ENCODE results near the gene SLC37A3. TPM values are rescaled to one million over a fixed set of nuclear protein-coding genes. Genes with fewer than 3 reads are reported as not detected.
A peak's percentile ranks its signal among the peaks of the same experiment; 100 is the strongest.

SLC37A3 gene
- total RNA-seq, 1 donor from 2014 or later: 83.4 TPM

- peaks cover 6% of the 10 kb centered on the region for H3K36me3 Mint-ChIP-seq
- H3K9ac ChIP-seq: no peak overlapping the region
- peaks cover 7% of the 10 kb centered on the region for H3K27me3 Mint-ChIP-seq (ENCODE audit: insufficient read depth, low read depth)
- H3K4me1 ChIP-seq: no peaks in the 10 kb centered on the region
- no peak overlapping the region for H2AFZ ChIP-seq (replicated peaks)
- no peak overlapping the region for H3K27ac Mint-ChIP-seq
- H4K20me1 ChIP-seq (ENCODE audit: low read depth): no peaks in the 10 kb centered on the region
- peaks cover 8% of the 10 kb centered on the region for H3K9me3 ChIP-seq (ENCODE audit: low read depth)
- H3K79me2 ChIP-seq (ENCODE audit: low read depth): no peaks in the 10 kb centered on the region
- no peak for DNase-seq (ENCODE audit: low spot score)
- no peak overlapping the region for H3K4me3 ChIP-seq
- H3K4me2 ChIP-seq: no peak overlapping the region
- TF ChIP-seq EZH2phosphoT487 (IDR thresholded peaks at IDR 0.05) (no peak), EZH2 (IDR thresholded peaks at IDR 0.05) (no peak), CTCF (IDR thresholded peaks at IDR 0.05) (no peak)
- no peaks in the 10 kb centered on the region for H3F3A ChIP-seq (ENCODE audit: low read depth)
- peaks cover 15% of the 10 kb centered on the region for H3K9me3 Mint-ChIP-seq
- H3K27me3 ChIP-seq: no peaks in the 10 kb centered on the region
- no peak overlapping the region for H3K4me3 Mint-ChIP-seq
- no peak overlapping the region for H3K27ac ChIP-seq
- H3K36me3 ChIP-seq: no peaks in the 10 kb centered on the region
- no peaks in the 10 kb centered on the region for H3K4me1 Mint-ChIP-seq
Measured at GRCh38 chr7:140310337-140311002, 87.9 kb downstream of the SLC37A3 start.

DNA sequence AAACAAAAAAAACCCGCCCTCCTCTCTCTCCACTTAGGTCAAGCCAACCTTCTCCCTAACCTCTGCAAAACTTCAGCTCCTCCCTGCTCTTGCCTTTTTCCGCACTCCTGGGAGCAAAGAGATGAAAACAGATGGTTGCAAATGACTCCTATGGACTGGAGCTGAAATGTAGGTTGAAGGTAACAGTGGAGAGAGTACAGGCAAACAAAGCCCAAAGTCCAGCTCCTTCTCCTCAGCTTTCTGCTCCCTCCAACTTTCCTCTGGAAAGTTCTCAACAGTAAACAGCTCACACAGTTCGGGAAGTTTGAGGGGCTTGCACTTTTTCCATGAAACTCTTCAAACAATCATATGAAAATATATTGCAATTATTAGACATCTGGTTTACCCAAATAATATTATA lies 90.3 kb downstream of the SLC37A3 start:
- Histone ChIP-seq H3K79me2 (ENCODE audit: low read depth) (no peaks in the 10 kb centered on the region), H4K20me1 (ENCODE audit: low read depth) (no peaks in the 10 kb centered on the region), H3K9me3 (ENCODE audit: low read depth) (peaks cover 8% of the 10 kb centered on the region), H3F3A (ENCODE audit: low read depth) (no peaks in the 10 kb centered on the region), H3K4me3 (no peak overlapping the region), H3K36me3 (no peaks in the 10 kb centered on the region), H3K4me1 (no peaks in the 10 kb centered on the region), H3K9ac (no peak overlapping the region), H3K27ac (no peak overlapping the region), H2AFZ (replicated peaks) (no peak overlapping the region), H3K27me3 (no peaks in the 10 kb centered on the region), H3K4me2 (no peak overlapping the region)
- peak overlapping the region; percentile 39 for H3K27ac Mint-ChIP-seq
- TF ChIP-seq EZH2phosphoT487 (IDR thresholded peaks at IDR 0.05): no peak
- no peak for TF ChIP-seq CTCF (IDR thresholded peaks at IDR 0.05)
- no peak for TF ChIP-seq EZH2 (IDR thresholded peaks at IDR 0.05)
- H3K4me3 Mint-ChIP-seq: no peak overlapping the region
- peaks cover 15% of the 10 kb centered on the region for H3K9me3 Mint-ChIP-seq
- no peak for DNase-seq (ENCODE audit: low spot score)
- no peaks in the 10 kb centered on the region for H3K4me1 Mint-ChIP-seq
- H3K27me3 Mint-ChIP-seq (ENCODE audit: insufficient read depth, low read depth): peaks cover 10% of the 10 kb centered on the region
- peaks cover 5% of the 10 kb centered on the region for H3K36me3 Mint-ChIP-seq

- Histone ChIP-seq H2AFZ (replicated peaks) (no peak overlapping the region), H4K20me1 (ENCODE audit: low read depth) (no peaks in the 10 kb centered on the region), H3K9ac (no peak overlapping the region), H3K27me3 (no peaks in the 10 kb centered on the region), H3K36me3 (no peaks in the 10 kb centered on the region), H3F3A (ENCODE audit: low read depth) (no peaks in the 10 kb centered on the region), H3K4me2 (no peak overlapping the region), H3K9me3 (ENCODE audit: low read depth) (no peaks in the 10 kb centered on the region), H3K4me3 (no peak overlapping the region), H3K79me2 (ENCODE audit: low read depth) (no peaks in the 10 kb centered on the region), H3K4me1 (no peaks in the 10 kb centered on the region), H3K27ac (no peak overlapping the region)
- DNase-seq (ENCODE audit: low spot score): no peak
- Mint-ChIP-seq H3K4me1 (no peaks in the 10 kb centered on the region), H3K27ac (no peak overlapping the region), H3K27me3 (ENCODE audit: insufficient read depth, low read depth) (peaks cover 4% of the 10 kb centered on the region), H3K4me3 (no peak overlapping the region), H3K36me3 (no peaks in the 10 kb centered on the region), H3K9me3 (no peaks in the 10 kb centered on the region)
- TF ChIP-seq EZH2phosphoT487 (IDR thresholded peaks at IDR 0.05) (no peak), CTCF (IDR thresholded peaks at IDR 0.05) (peak; percentile 41)
Measured at GRCh38 chr7:140304191-140304799, 94.0 kb downstream of the SLC37A3 start.
